ENCODE measurements around the gene TSPAN12. TPM values are rescaled to one million over a fixed set of nuclear protein-coding genes. Genes with fewer than 3 reads are reported as not detected.

TSPAN12 gene
- total RNA-seq, 1 donor from 2014 or later, result 16.3 TPM

DNA sequence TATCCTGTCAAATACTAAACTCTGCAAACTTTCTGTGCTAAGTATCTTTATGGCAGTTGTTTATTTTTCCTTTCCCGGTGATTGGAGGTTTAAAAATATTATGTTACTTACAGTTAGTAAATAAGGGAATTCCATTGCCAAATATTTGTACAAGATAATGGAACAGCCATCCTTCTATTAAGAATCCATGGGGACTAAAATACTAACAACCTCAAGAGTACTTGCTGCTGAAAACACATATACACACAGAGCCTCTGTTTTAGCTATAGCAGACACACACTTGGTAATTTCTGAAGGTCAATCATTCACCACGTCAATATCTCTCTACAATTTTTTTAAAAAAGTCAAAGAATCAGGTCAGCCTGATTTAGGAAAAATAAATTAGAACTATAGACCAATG, 32.4 kb downstream of the TSPAN12 start:
- Mint-ChIP-seq H3K27ac (no peak overlapping the region), H3K36me3 (peaks cover 13% of the 10 kb centered on the region), H3K9me3 (peaks cover 2% of the 10 kb centered on the region), H3K4me1 (ENCODE audit: unreplicated experiment) (peaks cover 5% of the 10 kb centered on the region), H3K27me3 (no peaks in the 10 kb centered on the region), H3K4me3 (no peak overlapping the region)
- DNase-seq (ENCODE audit: extremely low spot score, unreplicated experiment), result no peak
- TF ChIP-seq, protein P1, sequence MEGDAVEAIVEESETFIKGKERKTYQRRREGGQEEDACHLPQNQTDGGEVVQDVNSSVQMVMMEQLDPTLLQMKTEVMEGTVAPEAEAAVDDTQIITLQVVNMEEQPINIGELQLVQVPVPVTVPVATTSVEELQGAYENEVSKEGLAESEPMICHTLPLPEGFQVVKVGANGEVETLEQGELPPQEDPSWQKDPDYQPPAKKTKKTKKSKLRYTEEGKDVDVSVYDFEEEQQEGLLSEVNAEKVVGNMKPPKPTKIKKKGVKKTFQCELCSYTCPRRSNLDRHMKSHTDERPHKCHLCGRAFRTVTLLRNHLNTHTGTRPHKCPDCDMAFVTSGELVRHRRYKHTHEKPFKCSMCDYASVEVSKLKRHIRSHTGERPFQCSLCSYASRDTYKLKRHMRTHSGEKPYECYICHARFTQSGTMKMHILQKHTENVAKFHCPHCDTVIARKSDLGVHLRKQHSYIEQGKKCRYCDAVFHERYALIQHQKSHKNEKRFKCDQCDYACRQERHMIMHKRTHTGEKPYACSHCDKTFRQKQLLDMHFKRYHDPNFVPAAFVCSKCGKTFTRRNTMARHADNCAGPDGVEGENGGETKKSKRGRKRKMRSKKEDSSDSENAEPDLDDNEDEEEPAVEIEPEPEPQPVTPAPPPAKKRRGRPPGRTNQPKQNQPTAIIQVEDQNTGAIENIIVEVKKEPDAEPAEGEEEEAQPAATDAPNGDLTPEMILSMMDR (conservative IDR thresholded peaks at IDR 0.05), result no peak

DNA sequence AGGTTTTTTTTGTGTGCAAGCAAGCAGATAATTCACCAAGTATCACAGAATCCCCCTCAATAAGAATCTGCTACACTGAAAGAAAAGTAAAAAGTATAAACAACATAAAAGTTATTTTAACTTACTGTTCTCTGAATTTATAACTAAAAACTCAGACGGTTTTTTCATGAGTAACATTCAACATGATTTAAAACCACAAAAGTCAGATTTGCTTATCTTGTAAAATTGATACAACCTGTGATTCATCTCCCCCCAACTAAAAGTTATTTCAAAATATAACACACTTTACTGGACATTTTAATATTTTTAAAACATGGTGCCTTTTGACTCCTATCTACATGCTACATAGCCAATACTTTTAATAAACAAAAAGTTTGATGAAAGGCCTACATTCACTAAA, 32.8 kb downstream of the TSPAN12 start:
- H3K9me3 Mint-ChIP-seq, result no peaks in the 10 kb centered on the region
- H3K4me3 Mint-ChIP-seq, result no peak overlapping the region
- DNase-seq (ENCODE audit: extremely low spot score, unreplicated experiment), result no peak
- no peaks in the 10 kb centered on the region for H3K27me3 Mint-ChIP-seq
- TF ChIP-seq, protein P1 (conservative IDR thresholded peaks at IDR 0.05), result no peak
- peaks cover 5% of the 10 kb centered on the region for H3K4me1 Mint-ChIP-seq (ENCODE audit: unreplicated experiment)
- H3K36me3 Mint-ChIP-seq, result peaks cover 10% of the 10 kb centered on the region
- H3K27ac Mint-ChIP-seq, result no peak overlapping the region

DNA sequence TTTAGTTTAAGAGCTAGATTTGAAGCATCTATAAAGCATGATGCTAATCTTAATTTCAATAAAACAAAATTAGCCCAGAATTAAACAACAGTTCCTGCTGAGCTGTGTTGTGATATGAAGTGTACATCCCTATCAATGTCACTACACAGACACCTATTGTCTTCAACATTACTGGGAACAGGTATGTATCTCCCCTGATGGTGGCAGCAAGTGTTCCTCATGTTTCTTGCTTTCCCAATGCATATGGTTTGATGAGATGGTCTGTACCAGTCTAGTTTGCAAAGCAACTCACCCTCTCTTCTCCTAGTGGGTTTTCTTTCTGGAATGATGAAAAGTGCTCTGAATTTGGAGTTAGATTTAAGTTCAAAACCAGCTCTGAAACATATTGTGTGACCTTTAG, 38.1 kb downstream of the TSPAN12 start:
- Mint-ChIP-seq H3K27me3 (no peaks in the 10 kb centered on the region), H3K9me3 (no peaks in the 10 kb centered on the region), H3K36me3 (peaks cover 8% of the 10 kb centered on the region), H3K27ac (no peak overlapping the region), H3K4me1 (ENCODE audit: unreplicated experiment) (no peaks in the 10 kb centered on the region), H3K4me3 (no peak overlapping the region)
- TF ChIP-seq, protein P1 (conservative IDR thresholded peaks at IDR 0.05), result no peak
- no peak for DNase-seq (ENCODE audit: extremely low spot score, unreplicated experiment)

DNA sequence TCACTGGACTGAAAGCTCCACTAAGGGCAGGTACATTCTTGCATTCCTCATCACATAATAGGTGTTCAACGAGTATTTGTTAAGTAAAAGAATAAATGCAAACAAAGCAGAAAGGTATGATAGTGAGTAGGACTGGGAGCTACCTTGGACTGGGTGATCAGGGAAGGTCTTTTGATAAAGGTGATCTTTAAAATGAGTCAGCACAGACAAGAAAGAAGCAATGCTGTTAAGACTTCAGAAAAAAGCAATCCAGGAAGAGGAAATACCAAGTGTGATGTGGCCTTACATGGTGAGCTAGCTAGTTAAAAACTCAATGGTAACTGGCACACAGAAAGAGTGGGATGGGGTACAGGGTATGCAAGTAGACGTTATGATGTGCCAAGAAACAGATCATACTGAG, 40.1 kb downstream of the TSPAN12 start:
- Mint-ChIP-seq H3K4me3 (no peak overlapping the region), H3K27me3 (no peaks in the 10 kb centered on the region), H3K27ac (no peak overlapping the region), H3K4me1 (ENCODE audit: unreplicated experiment) (peaks cover 8% of the 10 kb centered on the region), H3K9me3 (no peaks in the 10 kb centered on the region), H3K36me3 (peaks cover 13% of the 10 kb centered on the region)
- DNase-seq (ENCODE audit: extremely low spot score, unreplicated experiment), result no peak
- TF ChIP-seq, protein P1 (conservative IDR thresholded peaks at IDR 0.05), result no peak

DNA sequence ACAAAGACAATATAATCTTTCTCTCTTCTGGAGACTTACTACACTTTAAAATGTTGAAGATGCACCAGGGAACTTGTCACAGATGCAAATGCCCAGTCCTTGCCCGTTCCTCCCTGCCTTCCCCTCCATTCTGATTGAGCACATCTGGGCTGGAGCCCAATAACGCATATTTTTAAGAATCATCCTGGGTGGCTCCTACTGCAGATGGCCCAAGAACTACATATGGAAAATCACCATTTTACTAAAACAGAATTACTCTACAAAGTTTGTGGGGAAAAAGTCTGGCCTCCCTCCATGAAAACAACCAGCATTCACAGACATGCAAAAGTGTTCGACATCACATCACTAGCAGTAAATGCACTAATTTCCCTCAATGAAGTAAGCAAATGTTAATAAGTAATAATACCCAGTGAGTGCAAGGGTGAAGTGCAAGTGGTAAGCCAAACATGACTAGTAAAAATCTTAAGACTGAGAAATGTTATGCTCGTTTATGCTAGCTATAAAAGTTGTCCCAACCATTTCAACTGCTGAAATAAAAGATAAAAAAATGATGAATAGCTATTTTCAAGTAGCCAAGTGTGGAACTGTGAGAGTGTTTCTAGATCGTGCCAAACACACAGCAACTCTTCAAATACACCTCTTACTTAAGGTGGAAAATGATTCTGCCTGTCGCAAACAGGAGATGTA, 43.5 kb downstream of the TSPAN12 start:
- Mint-ChIP-seq H3K36me3 (peaks cover 22% of the 10 kb centered on the region), H3K9me3 (no peaks in the 10 kb centered on the region), H3K4me3 (no peak overlapping the region), H3K27me3 (no peaks in the 10 kb centered on the region), H3K4me1 (ENCODE audit: unreplicated experiment) (peaks cover 8% of the 10 kb centered on the region), H3K27ac (no peak overlapping the region)
- DNase-seq (ENCODE audit: extremely low spot score, unreplicated experiment), result no peak
- TF ChIP-seq, protein P1 (conservative IDR thresholded peaks at IDR 0.05), result no peak
